Esophagus squamous epithelium (tissue), 5 donors: Measurements from ENCODE around the gene UBE2J2. TPM values are rescaled to one million over a fixed set of nuclear protein-coding genes. Genes with fewer than 3 reads are reported as not detected.

Experiments
- DNase-seq: peaks from one replicate; lab custom pipeline; 2025; lab: John Stamatoyannopoulos, UW
- H3K27ac ChIP-seq, 4 donors: fragments of 200-600 bp; sonication (generic); one replicate each; pipeline ENCODE4 v1.5.1; 2016 to 2019; ENCODE audit warnings: mild to moderate bottlenecking in 1 of 4
- H3K27me3 ChIP-seq, 4 donors: fragments of 200-600 bp; sonication (generic); 1 replicate in 3 of 4; 2 replicates in 1 of 4; pipeline versions ENCODE4 v1.5.1 to v1.6.0; 2017 to 2021; ENCODE audit warnings: antibody characterized with exemption in 1 of 4
- H3K36me3 ChIP-seq, 3 donors: fragments of 200-600 bp; sonication (generic); one replicate each; pipeline ENCODE4 v1.5.1; 2016 to 2019
- H3K4me1 ChIP-seq, 3 donors: fragments of 200-600 bp; sonication (generic); one replicate each; pipeline ENCODE4 v1.5.1; 2017 to 2019
- H3K4me3 ChIP-seq, 4 donors: fragments of 200-600 bp; sonication (generic); 1 replicate in 3 of 4; 2 replicates in 1 of 4; pipeline ENCODE4 v1.5.1; 2016 to 2019; ENCODE audit warnings: mild to moderate bottlenecking in 2 of 4, moderate library complexity in 1 of 4
- H3K9me3 ChIP-seq, 3 donors: fragments of 200-600 bp; sonication (generic); one replicate each; pipeline ENCODE4 v1.5.1; 2016 to 2019
- CTCF ChIP-seq, 6 experiments: fragments of 450-650 bp in 4 of 6; fragments of 200-600 bp in 2 of 6; sonication (generic) in 2 of 6; IDR thresholded peaks; one replicate each; pipeline ENCODE4 v1.5.1; 2016 to 2019; ENCODE audit warnings: antibody characterized with exemption in 6 of 6, mild to moderate bottlenecking in 4 of 6, moderate library complexity in 4 of 6
- POLR2A ChIP-seq, 4 donors: fragments of 450-650 bp; IDR thresholded peaks; one replicate each; pipeline ENCODE4 v1.6.1; 2017; ENCODE audit warnings: antibody characterized with exemption in 4 of 4, mild to moderate bottlenecking in 4 of 4, moderate library complexity in 3 of 4
- WGBS, 2 donors: methylation state at CpG; one replicate each; pipeline ENCODE4 v1.1.5; 2018; 5-methylcytosine and 5-hydroxymethylcytosine counted together
- intact Hi-C: fragments of 100-400 bp; cut with DNase I; formaldehyde crosslinking; loops from one replicate; pipeline ENCODE4 v1.15.0; 2022
- total RNA-seq, 4 donors: library from RNA; depleted of rRNA; stranded (reverse); fragments of >200 nt; gene quantifications; one replicate each; pipeline ENCODE4 v1.1.0, GENCODE V29; 2016
- donor health status: DM: yes; HTN: yes; CAD: no.

UBE2J2 gene
- total RNA-seq, 4 donors from 2014 or later = 32.6 to 54.3 (median 42.5) TPM

- WGBS, 2 donors = 25 to 29% methylated on average over 22 to 26 of the region's 27 CpGs
- peak overlapping the region; percentile 70 to 76 (median 74) for H3K4me3 ChIP-seq
- H3K4me1 ChIP-seq = peaks cover 61 to 89% (median 77%) of the 10 kb centered on the region in 3 donors
- no peak for TF ChIP-seq CTCF (IDR thresholded peaks at IDR 0.05)
- TF ChIP-seq POLR2A (IDR thresholded peaks at IDR 0.05) = no peak
- peaks cover 0 to 18% (median 7%) of the 10 kb centered on the region in 3 donors for H3K36me3 ChIP-seq
- H3K9me3 ChIP-seq = no peaks in the 10 kb centered on the region
- no peaks in the 10 kb centered on the region for H3K27me3 ChIP-seq
- no peak for DNase-seq
- H3K27ac ChIP-seq = peak overlapping the region; percentile 95 to 99 (median 98)
- intact Hi-C loops = no loop called here
These were observed 33.1 kb upstream of the UBE2J2 start for GRCh38 chr1:1306661-1307260.

- H3K9me3 ChIP-seq = no peaks in the 10 kb centered on the region
These were observed 32.5 kb upstream of the UBE2J2 start for GRCh38 chr1:1306070-1306660.

GRCh38 chr1:1305300-1306069 is 31.8 kb upstream of the UBE2J2 start:
- 5 to 20% methylated on average over 1 to 10 of the region's 25 CpGs for WGBS, 2 donors
- Histone ChIP-seq H3K4me3 (peak overlapping the region; percentile 70 to 76 (median 74)), H3K27ac (peak overlapping the region; percentile 86 to 99 (median 98)), H3K27me3 (no peaks in the 10 kb centered on the region), H3K36me3 (peaks cover 0 to 6% (median 0%) of the 10 kb centered on the region in 3 donors), H3K9me3 (no peaks in the 10 kb centered on the region), H3K4me1 (peaks cover 59 to 84% (median 71%) of the 10 kb centered on the region in 3 donors)
- TF ChIP-seq CTCF (IDR thresholded peaks at IDR 0.05) = no peak
- peak in 1 of 4 donors; percentile 38 for TF ChIP-seq POLR2A (IDR thresholded peaks at IDR 0.05)
- DNase-seq = peak; percentile 34
- intact Hi-C loops = no loop called here

More at GRCh38 chr1:1306070-1306660, 32.5 kb upstream of the UBE2J2 start:
- Histone ChIP-seq H3K27ac (peak overlapping the region; percentile 86 to 99 (median 98)), H3K4me3 (peak overlapping the region; percentile 70 to 76 (median 74)), H3K4me1 (peaks cover 61 to 86% (median 78%) of the 10 kb centered on the region in 3 donors), H3K27me3 (no peaks in the 10 kb centered on the region), H3K36me3 (peaks cover 0 to 12% (median 4%) of the 10 kb centered on the region in 3 donors)
- DNase-seq = no peak
- intact Hi-C loops = no loop called here
- 0 to 15% methylated on average over 1 to 3 of the region's 11 CpGs for WGBS, 2 donors
- TF ChIP-seq CTCF (IDR thresholded peaks at IDR 0.05) (peak in 1 of 6 experiments; percentile 19), POLR2A (IDR thresholded peaks at IDR 0.05) (no peak)

- Histone ChIP-seq H3K36me3 (peaks cover 0 to 10% (median 0%) of the 10 kb centered on the region in 3 donors), H3K9me3 (no peaks in the 10 kb centered on the region), H3K27ac (peak overlapping the region; percentile 86 to 99 (median 98)), H3K4me3 (peak overlapping the region; percentile 70 to 76 (median 74)), H3K4me1 (peaks cover 50 to 79% (median 62%) of the 10 kb centered on the region in 3 donors), H3K27me3 (no peaks in the 10 kb centered on the region)
- WGBS, 2 donors = 7 to 17% methylated on average over 3 to 7 of the region's 29 CpGs
- TF ChIP-seq CTCF (IDR thresholded peaks at IDR 0.05) (no peak), POLR2A (IDR thresholded peaks at IDR 0.05) (no peak)
- no peak for DNase-seq
- intact Hi-C loops = no loop called here
These were observed 31.0 kb upstream of the UBE2J2 start for GRCh38 chr1:1304331-1305299.
